ENCODE data around the gene MSL3B.

- no peak for TF ChIP-seq POLR2A (IDR thresholded peaks at IDR 0.05; ENCODE audit: low read length)
- TF ChIP-seq GATA1 (IDR thresholded peaks at IDR 0.05; ENCODE audit: low read depth, low read length) = no peak
Observed at GRCh38 chr2:233850745-233851144, 17.4 kb downstream of the MSL3B start.
